ENCODE results near the gene SZT2.

Gene SZT2

GRCh38 chr1:43441894-43442637, 52.4 kb downstream of the SZT2 start:
- no peak for DNase-seq (ENCODE audit: low read depth in 3 of 3)

GRCh38 chr1:43442756-43443155, 53.1 kb downstream of the SZT2 start:
- DNase-seq (ENCODE audit: low read depth in 3 of 3), result no peak

GRCh38 chr1:43443197-43443946, 53.7 kb downstream of the SZT2 start:
- no peak for DNase-seq (ENCODE audit: low read depth in 3 of 3)

GRCh38 chr1:43444151-43444828, 54.6 kb downstream of the SZT2 start:
- DNase-seq (ENCODE audit: low read depth in 3 of 3), result no peak

- no peak for DNase-seq (ENCODE audit: low read depth in 3 of 3)
These were observed 55.1 kb downstream of the SZT2 start for GRCh38 chr1:43444836-43445235.

GRCh38 chr1:43445606-43446387, 56.1 kb downstream of the SZT2 start:
- DNase-seq (ENCODE audit: low read depth in 3 of 3), result no peak

GRCh38 chr1:43446388-43446740, 56.7 kb downstream of the SZT2 start:
- no peak for DNase-seq (ENCODE audit: low read depth in 3 of 3)

- DNase-seq (ENCODE audit: low read depth in 3 of 3), result no peak
These were observed 57.5 kb downstream of the SZT2 start for GRCh38 chr1:43446881-43447835.

- DNase-seq (ENCODE audit: low read depth in 3 of 3), result no peak
These were observed 58.4 kb downstream of the SZT2 start for GRCh38 chr1:43447891-43448708.

- DNase-seq (ENCODE audit: low read depth in 3 of 3), result no peak
These were observed 59.4 kb downstream of the SZT2 start for GRCh38 chr1:43448955-43449707.

GRCh38 chr1:43449708-43450069, 60.0 kb downstream of the SZT2 start:
- no peak for DNase-seq (ENCODE audit: low read depth in 3 of 3)

- DNase-seq (ENCODE audit: low read depth in 3 of 3), result no peak
These were observed 60.7 kb downstream of the SZT2 start for GRCh38 chr1:43450251-43450941.

GRCh38 chr1:43451157-43451591, 61.5 kb downstream of the SZT2 start:
- no peak for DNase-seq (ENCODE audit: low read depth in 3 of 3)

- DNase-seq (ENCODE audit: low read depth in 3 of 3), result no peak
These were observed 62.2 kb downstream of the SZT2 start for GRCh38 chr1:43451701-43452532.

- no peak for DNase-seq (ENCODE audit: low read depth in 3 of 3)
These were observed 63.2 kb downstream of the SZT2 start for GRCh38 chr1:43452789-43453441.

- DNase-seq (ENCODE audit: low read depth in 3 of 3), result peak; percentile 24 to 41 (median 34)
These were observed 64.0 kb downstream of the SZT2 start, which contains the start of gene HYI for GRCh38 chr1:43453442-43454269. Gene HYI, minus strand, starts transcription at chr1:43453931. Its CDS starts 138 bp downstream, at chr1:43453793.
